Measurements from ENCODE around the gene HSPB7.

- TF ChIP-seq POLR2AphosphoS5 (IDR thresholded peaks at IDR 0.05), result no peak
- no peak for TF ChIP-seq CTCF (IDR thresholded peaks at IDR 0.05)
- no peak for TF ChIP-seq POLR2A (IDR thresholded peaks at IDR 0.05)
Measured at GRCh38 chr1:15998929-15999328, 18.9 kb downstream of the HSPB7 start.
